ENCODE results near the gene CAVIN3.
"Not testable (repeated sequence)": the region's sequence is repeated elsewhere in the genome, so short reads cannot be mapped to it uniquely, and the experiment has no call there.

CAVIN3 gene

DNA sequence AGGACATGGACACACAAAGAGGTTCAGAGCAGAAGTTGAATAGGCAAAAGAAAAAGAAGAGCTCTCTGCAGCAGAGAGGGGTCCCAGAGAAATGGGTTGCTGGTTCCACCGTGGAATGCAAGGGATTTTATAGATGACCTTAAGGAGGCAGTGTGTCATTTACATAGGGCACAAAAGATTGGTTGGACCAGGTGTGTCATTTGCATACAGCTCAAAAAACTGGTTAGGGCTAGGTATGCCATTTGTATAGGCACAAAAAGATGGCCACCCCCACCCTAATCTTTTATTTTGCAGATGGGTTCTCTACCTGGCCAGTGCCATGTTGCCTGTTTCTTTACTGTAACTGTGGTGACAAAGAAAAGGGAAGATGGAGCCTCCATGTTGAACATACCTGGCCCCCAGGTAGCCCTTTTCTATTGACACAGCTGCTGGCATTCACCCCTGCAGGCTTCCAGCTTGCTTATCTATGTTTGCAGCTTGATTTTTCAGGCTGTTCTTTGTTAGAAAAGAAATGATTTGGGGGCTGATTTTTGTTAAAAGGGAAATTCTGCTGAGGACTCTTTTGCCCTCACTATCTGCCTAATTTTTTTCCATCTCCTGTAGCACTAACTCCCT lies 3.1 kb upstream of the CAVIN3 start:
- DNase-seq: no peak

DNA sequence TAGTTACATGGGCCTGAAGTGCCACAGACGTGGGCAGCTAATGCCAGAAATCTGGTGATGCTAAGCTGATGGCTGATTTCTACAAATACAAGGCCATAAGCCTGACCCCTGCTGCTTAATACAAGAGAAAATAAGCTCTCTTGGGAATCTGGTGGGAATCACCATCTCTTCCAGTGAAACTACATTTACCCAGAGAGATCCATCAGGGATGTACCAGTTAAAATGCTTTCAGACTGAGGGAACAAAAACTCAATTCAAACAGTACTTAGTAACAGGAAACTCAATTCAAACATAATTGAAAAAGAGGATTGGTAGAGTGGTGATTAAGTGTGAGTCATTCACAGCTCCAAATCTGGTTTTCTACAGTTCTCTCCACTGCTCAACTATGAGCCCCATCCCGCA lies 1.7 kb upstream of the CAVIN3 start:
- DNase-seq: no peak

DNA sequence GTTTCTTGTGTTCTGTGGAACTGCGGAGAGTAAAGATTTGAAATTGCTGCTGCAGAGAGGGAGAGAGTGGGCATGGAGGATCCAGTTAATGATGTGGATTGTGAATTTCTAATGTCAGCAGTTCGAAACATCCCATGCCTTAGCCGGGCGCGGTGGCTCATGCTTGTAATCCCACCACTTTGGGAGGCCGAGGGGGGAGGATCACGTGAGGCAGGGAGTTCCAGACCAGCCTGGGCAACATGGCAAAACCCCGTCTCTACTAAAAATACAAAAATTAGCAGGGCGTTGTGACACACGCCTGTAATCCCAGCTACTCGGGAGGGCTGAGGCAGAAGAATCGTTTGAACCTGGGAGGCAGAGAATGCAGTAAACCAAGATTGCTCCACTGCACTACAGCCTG lies 1.1 kb upstream of the CAVIN3 start:
- no peak for DNase-seq

DNA sequence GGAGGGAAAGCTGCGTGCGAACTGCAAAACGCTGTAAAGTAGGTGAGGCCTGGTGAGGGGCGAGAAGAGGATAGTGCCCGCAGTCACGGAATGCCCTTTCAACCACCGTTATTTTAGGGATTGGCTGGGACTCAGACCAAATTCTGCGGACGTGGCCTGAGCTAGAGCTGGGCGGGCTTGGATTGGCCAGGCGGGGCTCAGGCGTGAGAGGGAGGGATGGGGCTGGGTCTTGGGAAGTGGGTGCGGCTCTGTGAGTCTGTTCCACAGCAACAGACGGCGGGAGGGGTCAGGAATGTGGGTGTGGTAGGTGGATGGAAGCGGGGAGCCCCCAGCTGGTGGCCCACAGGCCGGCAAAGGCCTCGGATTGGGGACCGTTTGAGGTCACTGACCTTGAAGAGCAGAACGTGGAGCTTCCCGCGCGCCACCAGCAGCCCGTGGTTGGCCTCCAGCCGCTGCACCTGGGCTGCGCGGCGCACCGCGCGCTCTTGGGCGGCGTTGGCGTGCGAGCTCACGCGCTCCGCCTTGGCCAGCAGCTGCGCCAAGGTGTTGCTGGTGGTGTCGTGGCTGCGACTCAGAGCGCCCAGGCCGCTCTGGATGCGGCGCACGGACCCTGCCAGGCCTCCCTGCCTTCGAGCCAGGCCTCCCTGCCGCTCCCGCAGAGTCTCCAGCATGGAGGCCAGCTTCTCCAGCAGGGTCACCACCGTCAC lies 444 bp downstream of the CAVIN3 start:
- no peak for DNase-seq

DNA sequence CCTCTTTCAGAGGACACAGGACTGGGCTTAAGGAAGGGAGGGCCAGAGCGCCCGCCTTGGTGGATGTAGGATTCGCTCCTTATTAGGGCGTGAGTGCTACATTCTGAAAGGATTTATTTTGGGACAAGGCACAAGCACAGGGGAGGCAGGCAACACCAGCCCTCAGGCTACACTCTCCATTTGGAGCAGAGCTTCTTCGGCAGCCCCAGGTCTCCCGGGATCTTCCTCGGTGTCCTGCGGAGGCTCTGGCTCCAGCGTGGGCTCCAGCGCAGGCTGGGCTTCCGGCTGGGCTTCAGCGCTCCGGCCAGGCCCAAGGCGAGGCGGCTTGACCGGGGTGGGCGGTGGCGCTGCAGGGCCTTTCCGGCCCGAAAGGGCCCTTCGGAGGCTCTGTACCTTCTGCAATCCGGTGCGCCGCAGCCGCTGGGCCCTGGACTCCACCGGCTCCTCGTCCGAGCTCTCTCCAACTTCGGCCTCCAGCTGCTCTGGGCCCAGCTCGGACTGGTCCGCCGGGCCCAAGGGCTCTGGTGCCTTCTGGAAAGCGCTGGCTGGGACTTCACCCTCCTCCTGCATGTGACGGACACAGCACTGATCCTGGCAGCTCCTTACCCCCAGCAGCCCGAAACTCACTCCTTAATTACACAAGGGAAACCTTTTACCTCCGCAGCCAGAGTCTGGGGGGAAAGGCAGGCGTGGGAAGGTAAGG lies 1.1 kb downstream of the CAVIN3 start:
- DNase-seq: no peak

DNA sequence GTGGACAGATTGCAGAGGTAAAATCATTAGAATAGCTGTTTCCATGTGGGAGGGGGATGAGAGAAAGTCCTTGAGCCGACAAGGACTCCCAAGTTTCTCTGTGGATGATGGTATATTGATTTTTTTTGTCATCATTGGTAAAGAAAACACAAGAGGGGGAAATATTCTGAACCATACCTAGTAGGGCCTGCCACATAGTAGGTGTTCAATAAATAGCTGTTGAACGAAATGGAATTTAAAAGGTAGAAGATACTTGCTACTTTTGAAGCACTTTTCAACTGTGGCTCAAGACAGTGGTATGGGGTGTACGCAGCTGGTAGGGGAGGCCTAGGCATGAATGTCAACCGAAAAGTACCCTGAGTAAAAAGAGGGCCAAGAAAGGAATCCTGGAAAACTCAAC lies 2.1 kb downstream of the CAVIN3 start:
- no peak for DNase-seq

DNA sequence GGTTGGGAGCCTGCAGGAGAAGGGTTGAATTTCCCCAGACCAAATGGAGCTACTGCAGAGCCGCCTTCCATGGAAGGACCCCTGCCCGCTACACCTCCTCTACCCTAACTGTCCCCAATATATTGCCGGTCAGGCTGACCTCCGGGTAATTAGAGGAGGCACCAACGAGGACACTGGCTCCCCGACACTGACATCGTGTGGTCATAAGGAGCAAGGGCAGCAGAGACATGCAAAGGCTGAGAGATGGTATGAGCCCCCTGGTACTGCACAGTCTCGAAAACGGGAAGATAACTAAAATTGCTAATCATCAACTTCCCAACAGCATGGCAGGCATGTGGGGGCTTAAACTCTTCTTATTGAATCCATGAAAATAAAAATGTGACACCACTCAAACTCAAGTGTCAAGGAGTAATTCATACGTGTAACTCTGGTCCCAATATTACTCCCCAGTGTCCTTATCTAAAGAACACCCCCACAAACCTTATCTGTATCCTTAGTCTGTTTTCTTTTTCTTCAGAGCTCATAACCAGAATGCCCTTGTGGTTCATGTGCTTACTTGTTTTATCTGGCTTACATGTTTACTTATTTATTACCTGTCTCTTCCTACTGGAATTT lies 4.4 kb downstream of the CAVIN3 start:
- DNase-seq: peak; percentile 21 to 26

DNA sequence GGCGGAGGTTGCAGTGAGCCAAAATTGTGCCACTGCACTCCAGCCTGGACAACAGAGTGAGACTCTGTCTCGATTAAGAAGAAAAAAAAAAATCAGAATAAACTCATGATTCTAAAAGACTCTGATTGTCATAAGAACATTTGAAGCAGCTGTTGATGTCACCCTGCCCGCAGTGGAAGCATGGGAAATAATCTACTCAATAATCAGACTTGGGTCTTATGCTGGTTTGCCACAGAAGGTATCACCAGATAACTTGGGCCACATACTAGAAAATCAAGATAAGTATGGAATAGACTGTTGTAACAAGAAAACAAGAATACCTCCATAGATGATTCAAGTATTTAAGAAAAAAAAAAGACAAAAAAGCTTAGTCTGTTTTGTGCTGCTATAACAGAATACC lies 8.2 kb downstream of the CAVIN3 start:
- DNase-seq: no peak

DNA sequence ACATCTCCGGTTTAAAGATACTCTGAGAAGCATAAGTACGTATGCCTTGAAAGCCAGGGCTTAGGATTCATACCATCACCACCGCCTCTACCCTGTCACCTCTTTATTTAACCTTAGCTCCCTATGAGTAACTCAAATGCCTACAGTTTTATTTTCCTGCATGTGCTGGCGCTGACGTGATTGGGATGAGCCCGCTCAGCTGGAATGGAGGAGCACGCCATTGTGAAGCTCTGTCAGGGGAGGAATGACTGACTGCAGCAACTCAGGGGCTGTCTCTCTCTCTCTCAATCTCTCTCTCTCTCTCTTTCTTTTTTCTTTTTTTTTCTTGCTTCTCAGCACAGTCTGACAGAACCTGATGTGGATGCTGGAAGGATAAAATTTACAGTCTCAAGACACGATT lies 12.4 kb downstream of the CAVIN3 start:
- DNase-seq: no peak

DNA sequence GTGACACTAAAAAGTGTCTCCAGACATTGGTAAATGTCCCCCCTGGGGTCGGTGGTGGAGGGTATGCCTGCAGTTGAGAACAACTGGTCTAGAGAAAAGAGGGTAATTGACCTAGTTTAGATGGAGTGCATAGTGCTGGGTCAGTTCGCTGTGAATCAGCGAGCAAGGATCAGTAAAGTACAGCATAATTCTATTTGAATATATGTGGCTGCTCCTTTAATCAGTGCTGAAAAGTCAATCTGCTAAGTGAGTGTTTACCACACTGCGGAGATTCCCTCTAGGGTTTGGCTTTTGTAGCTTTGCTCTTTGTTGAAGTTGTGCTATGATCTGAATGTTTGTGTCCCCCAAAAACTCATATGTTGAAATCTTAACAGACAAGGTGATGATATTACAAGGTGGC lies 15.0 kb downstream of the CAVIN3 start:
- no peak for DNase-seq

DNA sequence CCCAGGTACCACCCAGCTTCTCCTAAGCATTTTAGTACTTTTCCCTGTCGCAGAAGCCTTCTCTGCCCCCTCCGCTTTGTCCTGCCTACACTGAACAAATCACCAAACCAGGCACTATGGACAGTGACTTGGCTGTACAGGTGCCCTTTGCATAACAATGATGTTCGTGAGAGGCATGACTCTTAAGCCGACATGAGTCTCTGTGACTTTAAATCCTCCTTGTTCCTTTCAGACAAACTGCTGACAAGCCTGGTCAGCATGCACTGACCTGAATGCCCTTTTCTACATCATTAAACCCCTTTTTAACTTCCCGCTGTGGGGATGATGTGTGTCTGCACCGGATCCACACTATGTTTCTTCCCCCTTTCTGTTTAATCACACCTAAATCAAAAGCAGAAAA lies 16.6 kb downstream of the CAVIN3 start:
- no peak for DNase-seq

DNA sequence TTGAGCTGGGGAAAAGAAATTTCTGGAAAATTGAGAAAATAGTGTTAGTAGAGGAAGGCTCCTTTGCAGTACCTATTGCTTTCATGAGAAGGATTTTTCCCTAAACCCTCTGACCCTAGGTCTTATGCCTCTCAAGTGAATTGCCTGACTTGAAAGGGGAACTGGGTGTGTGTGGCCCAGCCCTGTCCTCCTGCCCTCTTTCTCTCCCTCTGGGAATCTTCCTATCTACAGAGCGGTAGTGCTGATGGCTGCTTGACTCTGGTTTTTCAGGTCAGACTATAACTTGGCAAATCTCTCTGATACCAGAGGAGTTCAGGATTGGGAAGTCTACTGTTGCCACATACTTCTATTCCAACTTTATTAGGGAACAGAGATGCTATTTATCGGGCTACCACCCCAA lies 19.2 kb downstream of the CAVIN3 start:
- DNase-seq: no peak

DNA sequence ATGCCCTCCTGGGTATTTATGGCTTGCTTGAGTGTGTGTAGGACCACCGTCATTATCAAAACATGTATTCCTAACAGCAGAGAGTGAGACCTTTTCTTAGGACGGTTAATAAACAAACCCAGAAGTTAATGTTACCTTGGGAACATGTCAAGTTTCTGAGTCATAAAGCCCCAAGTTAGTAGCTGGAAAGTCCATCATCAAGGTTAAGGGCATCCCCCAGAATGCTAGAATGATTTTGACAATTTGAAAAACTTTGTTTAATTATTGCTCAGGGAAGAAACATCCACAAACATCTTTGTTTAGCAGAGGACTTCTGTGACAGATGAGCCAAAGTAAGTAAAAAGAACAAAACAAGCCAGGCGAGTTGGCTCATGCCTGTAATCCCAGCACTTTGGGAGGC lies 20.0 kb downstream of the CAVIN3 start:
- DNase-seq: no peak

DNA sequence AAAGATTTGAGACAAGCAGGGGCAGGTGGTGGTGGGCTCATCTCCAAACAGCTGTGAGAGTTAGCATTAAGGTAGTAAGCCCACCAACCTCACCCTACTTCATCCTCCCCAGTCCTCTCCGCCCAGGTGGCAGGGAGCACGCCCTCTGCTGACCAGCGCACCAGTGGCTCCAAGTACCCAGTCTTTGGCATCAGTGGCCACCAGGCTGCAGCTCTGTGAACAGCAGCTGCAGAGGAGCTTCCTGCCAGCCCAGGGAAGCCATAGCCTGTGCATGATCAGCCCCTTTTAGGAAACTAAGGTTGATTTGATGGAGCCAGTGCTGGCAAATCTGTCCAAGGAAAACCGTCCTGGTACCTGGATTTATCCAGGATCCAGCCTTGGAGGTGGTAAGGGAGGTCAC lies 21.7 kb downstream of the CAVIN3 start:
- DNase-seq: peak in 1 of 2 donors; percentile 8

DNA sequence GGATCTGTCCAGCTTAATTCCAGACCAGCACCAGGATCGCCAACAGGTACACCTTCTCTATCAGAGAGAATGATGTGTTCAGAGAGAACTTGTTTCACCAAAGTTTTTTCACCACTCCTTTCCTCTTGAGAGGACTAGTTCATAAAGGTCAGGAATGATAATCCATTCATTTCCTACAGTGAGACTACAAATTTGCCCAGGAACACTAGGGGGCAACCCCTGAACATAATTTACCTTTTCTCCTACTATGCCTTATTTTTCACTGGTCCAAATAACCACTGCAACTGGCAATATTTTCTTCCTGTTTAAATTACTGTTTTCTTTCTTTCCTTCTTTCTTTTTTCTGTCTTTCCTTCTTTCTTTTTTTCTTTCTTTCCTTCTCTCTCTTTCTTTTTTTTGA lies 22.5 kb downstream of the CAVIN3 start:
- DNase-seq: no peak

DNA sequence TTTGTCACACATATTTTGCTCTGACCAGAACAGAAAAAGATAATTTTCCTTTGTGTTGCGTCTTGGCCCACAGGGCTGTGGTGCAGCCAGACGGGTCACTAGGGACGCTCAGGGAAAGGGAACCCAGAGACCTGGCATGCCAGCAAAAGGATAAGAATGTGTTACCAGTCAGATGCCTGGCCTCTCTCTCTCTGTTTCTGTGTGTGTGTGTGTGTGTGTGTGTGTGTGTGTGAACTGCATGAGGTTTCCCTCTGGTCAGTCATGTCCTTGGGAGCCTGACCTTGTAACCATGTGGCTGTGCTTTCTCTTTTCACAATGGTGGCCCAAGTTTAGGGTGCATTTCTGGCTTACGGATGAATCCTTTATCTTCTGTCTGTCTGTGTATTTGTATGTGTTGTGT lies 35.3 kb downstream of the CAVIN3 start:
- DNase-seq: no peak

DNA sequence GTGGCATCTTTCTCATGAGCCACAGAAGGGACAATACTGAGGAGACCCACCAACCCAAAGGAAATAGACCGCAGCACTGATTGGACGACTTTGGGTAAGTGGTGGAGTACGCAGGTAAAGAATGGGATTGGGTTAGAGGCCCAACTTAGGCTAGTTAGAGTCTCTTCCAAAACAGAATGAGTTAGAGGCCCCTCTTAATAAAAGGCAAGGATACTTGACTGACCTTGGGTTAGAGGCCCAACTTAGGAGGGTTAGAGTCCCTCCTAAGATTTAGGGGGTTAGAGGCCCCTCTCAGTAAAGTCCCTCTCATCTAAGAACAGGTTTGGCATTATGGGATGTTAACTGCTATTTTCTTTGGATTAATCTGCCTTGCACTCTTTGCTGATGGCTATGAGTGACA lies 36.1 kb downstream of the CAVIN3 start:
- DNase-seq: no peak

DNA sequence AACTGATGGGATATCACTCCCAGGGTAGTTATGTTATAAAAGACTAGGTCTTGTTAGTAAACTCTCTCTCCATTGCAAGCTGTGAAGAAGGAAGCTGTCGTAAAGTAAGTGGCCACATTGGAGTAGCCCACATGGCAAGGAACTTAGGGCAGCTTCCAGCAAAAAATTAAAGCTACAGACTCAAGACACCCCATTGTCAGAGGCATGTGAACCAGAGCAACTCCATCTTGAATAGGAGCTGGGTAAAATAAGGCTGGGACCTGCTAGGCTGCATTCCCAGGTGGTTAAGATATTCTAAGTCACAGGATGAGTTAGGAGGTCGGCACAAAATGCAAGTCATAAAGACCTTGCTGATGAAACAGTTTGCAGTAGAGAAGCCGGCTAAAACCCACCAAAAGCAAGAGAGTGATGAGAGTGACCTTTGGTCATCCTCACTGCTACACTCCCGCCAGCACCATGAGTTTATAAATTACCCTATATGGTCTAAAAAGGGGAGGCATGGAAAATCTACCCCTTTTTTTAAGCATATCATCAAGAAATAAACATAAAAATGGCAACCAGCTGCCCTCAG lies 36.8 kb downstream of the CAVIN3 start:
- no peak for DNase-seq

DNA sequence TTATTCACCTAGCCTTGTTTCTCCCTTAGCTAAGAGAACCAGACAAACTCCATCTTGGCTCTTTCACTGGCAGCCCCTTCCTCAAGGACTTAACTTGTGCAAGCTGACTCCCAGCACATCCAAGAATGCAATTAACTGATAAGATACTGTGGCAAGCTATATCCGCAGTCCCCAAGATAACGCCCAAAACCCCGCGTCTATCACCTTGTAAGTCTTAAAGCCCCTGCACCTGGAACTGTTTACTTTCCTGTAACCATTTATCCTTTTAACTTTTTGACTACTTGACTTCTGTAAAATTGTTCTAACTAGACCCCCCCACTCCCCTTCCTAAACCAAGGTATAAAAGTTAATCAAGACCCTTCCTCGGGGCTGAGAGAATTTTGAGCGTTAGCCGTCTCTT lies 39.5 kb downstream of the CAVIN3 start:
- DNase-seq: not testable (repeated sequence)

DNA sequence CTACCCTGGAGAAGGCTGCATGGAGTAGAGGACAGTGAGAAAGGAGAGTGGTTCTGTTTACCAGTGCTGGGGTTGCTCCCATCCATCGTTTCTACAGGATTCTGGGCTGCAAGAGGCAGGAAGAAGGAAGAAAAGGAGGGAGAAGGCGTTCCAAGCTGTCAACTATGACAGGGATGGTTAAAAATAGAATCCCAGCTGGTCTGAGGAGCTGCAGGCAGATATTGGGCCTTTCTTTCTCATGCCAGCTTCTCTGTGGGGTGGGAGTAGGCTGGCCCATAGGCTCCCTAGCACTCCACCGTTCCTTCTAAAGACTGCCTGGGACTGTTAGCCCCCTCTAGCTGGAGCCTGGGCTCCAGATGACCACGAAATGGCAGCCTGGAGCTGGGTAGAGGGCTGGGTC lies 47.1 kb downstream of the CAVIN3 start:
- DNase-seq: no peak

DNA sequence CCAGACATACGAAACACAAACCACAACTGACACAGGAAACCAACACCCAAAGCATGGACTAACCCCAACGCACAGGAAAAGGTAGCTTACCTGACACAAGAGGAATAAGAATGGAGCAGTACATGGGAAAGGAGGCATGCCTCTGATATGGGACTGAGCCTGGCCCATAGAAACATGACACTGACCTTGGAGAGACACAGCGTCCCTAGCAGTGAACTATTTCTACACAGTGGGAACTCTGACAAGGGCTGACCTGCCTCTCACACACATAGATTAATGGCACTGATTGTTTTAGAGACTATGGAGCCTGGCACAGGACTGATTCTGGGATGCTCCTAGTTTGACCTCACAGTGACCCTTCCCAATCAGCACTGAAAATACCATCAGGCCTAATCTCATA lies 48.7 kb downstream of the CAVIN3 start:
- DNase-seq: no peak

DNA sequence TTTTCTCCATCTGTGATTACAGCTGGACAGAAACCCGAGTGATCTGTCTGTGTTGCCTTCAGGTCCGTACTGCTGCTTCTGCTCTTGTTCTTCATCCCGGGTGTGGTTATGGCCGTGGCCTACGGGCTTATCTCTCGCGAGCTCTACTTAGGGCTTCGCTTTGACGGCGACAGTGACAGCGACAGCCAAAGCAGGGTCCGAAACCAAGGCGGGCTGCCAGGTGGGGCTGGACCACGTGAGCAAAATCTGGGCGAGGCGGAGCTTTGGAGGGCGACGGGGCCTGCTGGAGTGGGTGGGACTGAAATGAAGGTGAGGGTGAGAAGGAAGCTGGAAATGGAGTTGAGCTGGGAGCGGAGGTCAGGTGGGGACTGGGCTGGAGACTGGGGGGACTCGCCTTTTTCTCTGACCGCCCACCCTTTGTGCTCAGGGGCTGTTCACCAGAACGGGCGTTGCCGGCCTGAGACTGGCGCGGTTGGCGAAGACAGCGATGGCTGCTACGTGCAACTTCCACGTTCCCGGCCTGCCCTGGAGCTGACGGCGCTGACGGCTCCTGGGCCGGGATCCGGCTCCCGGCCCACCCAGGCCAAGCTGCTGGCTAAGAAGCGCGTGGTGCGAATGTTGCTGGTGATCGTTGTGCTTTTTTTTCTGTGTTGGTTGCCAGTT lies 49.6 kb downstream of the CAVIN3 start:
- DNase-seq: no peak

DNA sequence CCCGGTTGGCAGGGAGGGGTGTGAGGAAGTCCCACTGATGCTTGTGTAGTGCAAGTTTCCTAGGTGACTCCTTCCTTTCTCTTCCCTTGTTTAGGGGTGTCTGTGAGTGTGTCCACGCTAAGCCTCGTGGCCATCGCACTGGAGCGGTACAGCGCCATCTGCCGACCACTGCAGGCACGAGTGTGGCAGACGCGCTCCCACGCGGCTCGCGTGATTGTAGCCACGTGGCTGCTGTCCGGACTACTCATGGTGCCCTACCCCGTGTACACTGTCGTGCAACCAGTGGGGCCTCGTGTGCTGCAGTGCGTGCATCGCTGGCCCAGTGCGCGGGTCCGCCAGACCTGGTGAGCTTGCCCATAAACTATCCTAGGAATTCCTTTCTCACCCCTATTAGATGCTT lies 50.3 kb downstream of the CAVIN3 start:
- DNase-seq: no peak

Measured in CD4-positive, alpha-beta T cell treated with Interferon alpha-2 for 1 hour (primary cell).